Neuronal stem cell (in vitro differentiated cells): ENCODE data around the gene AIDA.
"Not testable (repeated sequence)": the region's sequence is repeated elsewhere in the genome, so short reads cannot be mapped to it uniquely, and the experiment has no call there.

Experiments used
- DNase-seq: peaks from one replicate; pipeline ENCODE4 v3.0.0-alpha.2; 2013; ENCODE audit warnings: low spot score
- H2AFZ ChIP-seq: one replicate; pipeline ENCODE4 v1.6.1; 2013; ENCODE audit warnings: mild to moderate bottlenecking, low read length, inconsistent platforms
- H2AK5ac ChIP-seq: 2 replicates; pipeline ENCODE4 v1.6.1; 2013; ENCODE audit warnings: low read depth, mild to moderate bottlenecking, inconsistent platforms, low read length, moderate library complexity, mixed read lengths
- H2BK120ac ChIP-seq: 2 replicates; pipeline ENCODE4 v1.6.1; 2013; ENCODE audit warnings: low read depth, mild to moderate bottlenecking, inconsistent platforms, low read length, moderate library complexity, mixed read lengths
- H2BK12ac ChIP-seq: one replicate; pipeline ENCODE4 v1.6.1; 2013; ENCODE audit warnings: low read length, inconsistent platforms
- H2BK15ac ChIP-seq: 2 replicates; pipeline ENCODE4 v1.6.1; 2013; ENCODE audit warnings: mild to moderate bottlenecking, low read length, inconsistent platforms, mixed read lengths
- H2BK5ac ChIP-seq: one replicate; pipeline ENCODE4 v1.6.1; 2013; ENCODE audit warnings: inconsistent platforms, mild to moderate bottlenecking, low read length, moderate library complexity
- H3K14ac ChIP-seq: one replicate; pipeline ENCODE4 v1.6.1; 2013; ENCODE audit warnings: low read length, inconsistent platforms
- H3K18ac ChIP-seq: 2 replicates; pipeline ENCODE4 v1.6.1; 2013; ENCODE audit warnings: low read length, inconsistent platforms
- H3K23ac ChIP-seq: 2 replicates; pipeline ENCODE4 v1.6.1; 2013; ENCODE audit warnings: low read depth, mild to moderate bottlenecking, mixed read lengths, low read length, inconsistent platforms; ENCODE audit not compliant: poor library complexity
- H3K27ac ChIP-seq: replicated peaks from 3 replicates; pipeline ENCODE4 v1.5.1; 2013; ENCODE audit warnings: low read length, inconsistent platforms
- H3K27me3 ChIP-seq, 3 experiments: 2 replicates each; pipeline ENCODE4 v1.6.1; 2013; ENCODE audit warnings: low read length in 3 of 3, mild to moderate bottlenecking in 2 of 3, inconsistent platforms in 1 of 3, low read depth in 1 of 3, mixed read lengths in 1 of 3, moderate library complexity in 1 of 3; ENCODE audit not compliant: control insufficient read depth in 3 of 3, insufficient read depth in 3 of 3
- H3K36me3 ChIP-seq, 2 donors: replicated peaks in 1 of 2; 2 replicates each; pipeline ENCODE4 v1.6.1; 2013; ENCODE audit warnings: low read length in 2 of 2; ENCODE audit not compliant: control insufficient read depth in 2 of 2, insufficient read depth in 2 of 2
- H3K4ac ChIP-seq: 2 replicates; pipeline ENCODE4 v1.6.1; 2013; ENCODE audit warnings: inconsistent platforms, mild to moderate bottlenecking, low read length, moderate library complexity
- H3K4me1 ChIP-seq, 2 donors: 1 replicate in 1 of 2; 2 replicates in 1 of 2; pipeline ENCODE4 v1.6.1; 2013; ENCODE audit warnings: low read length in 2 of 2, low read depth in 1 of 2; ENCODE audit not compliant: control insufficient read depth in 2 of 2, insufficient read depth in 1 of 2
- H3K4me2 ChIP-seq: one replicate; pipeline ENCODE4 v1.6.1; 2013; ENCODE audit warnings: mild to moderate bottlenecking, low read length, inconsistent platforms; ENCODE audit not compliant: insufficient read depth, poor library complexity, severe bottlenecking
- H3K4me3 ChIP-seq, 2 donors: 2 replicates each; pipeline ENCODE4 v1.5.1; 2013; ENCODE audit warnings: low read length in 2 of 2, mild to moderate bottlenecking in 2 of 2, inconsistent platforms in 1 of 2, moderate library complexity in 1 of 2
- H3K79me1 ChIP-seq: one replicate; pipeline ENCODE4 v1.6.1; 2013; ENCODE audit warnings: low read depth, mild to moderate bottlenecking, inconsistent platforms, low read length, moderate library complexity
- H3K9ac ChIP-seq: one replicate; pipeline ENCODE4 v1.6.1; 2013; ENCODE audit warnings: mild to moderate bottlenecking, low read depth, low read length, inconsistent platforms; ENCODE audit not compliant: poor library complexity
- H3K9me3 ChIP-seq, 2 donors: replicated peaks in 1 of 2; 2 replicates each; pipeline versions ENCODE3 to v1.6.1; 2013; ENCODE audit warnings: low read length in 2 of 2, mild to moderate bottlenecking in 2 of 2, inconsistent platforms in 1 of 2, low read depth in 1 of 2, mixed read lengths in 1 of 2, moderate library complexity in 1 of 2; ENCODE audit not compliant: control insufficient read depth in 2 of 2, insufficient read depth in 1 of 2
- H4K8ac ChIP-seq: one replicate; pipeline ENCODE4 v1.6.1; 2013; ENCODE audit warnings: low read depth, mild to moderate bottlenecking, inconsistent platforms, low read length, moderate library complexity
- H4K91ac ChIP-seq: one replicate; pipeline ENCODE4 v1.6.1; 2013; ENCODE audit warnings: low read length, low read depth, mild to moderate bottlenecking, inconsistent platforms; ENCODE audit not compliant: poor library complexity
- WGBS, 2 donors: extraction: QIAGEN DNeasy Blood & Tissue Kit; methylation state at CpG; one replicate each; pipeline ENCODE4 v1.1.7; 2013; ENCODE audit warnings: missing lambda C conversion rate in 2 of 2, mixed read lengths in 1 of 2; ENCODE audit not compliant: insufficient read length in 2 of 2, insufficient replicate concordance in 1 of 2; ENCODE audit errors: extremely low coverage in 2 of 2; 5-methylcytosine and 5-hydroxymethylcytosine counted together

The AIDA gene

DNA sequence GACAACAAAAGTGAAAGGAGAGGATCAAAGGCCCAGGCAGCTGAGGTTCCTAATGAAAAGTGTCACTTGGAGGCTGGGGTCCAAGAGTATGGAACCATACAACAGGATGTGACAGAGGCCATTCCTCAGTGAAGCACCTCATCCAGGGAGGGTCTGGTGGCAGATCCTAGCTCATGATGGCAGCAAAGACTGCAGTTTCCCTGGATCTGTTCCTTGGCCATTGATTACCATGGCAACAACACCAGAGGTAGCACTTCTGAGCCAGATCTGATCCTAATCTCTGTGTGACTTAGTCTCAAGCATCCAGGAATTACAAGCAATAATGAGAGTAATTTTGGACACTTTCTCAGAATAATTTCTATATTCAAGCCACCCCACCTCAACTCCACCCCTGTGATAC is 37.6 kb upstream of the AIDA start:
- peak; percentile 27 for DNase-seq
- H3K23ac ChIP-seq = no peak overlapping the region
- no peak overlapping the region for H3K4me3 ChIP-seq
- no peak overlapping the region for H3K4me2 ChIP-seq
- no peak overlapping the region for H4K8ac ChIP-seq
- no peak overlapping the region for H2AFZ ChIP-seq
- no peak overlapping the region for H2BK120ac ChIP-seq
- no peak overlapping the region for H3K14ac ChIP-seq
- H2AK5ac ChIP-seq = no peak overlapping the region
- H3K9me3 ChIP-seq = no peaks in the 10 kb centered on the region
- H2BK12ac ChIP-seq = no peak overlapping the region
- no peak overlapping the region for H2BK5ac ChIP-seq
- H3K27ac ChIP-seq = no peak overlapping the region
- no peaks in the 10 kb centered on the region for H3K36me3 ChIP-seq
- H3K4ac ChIP-seq = no peak overlapping the region
- peaks cover 0 to 2% of the 10 kb centered on the region in 2 donors for H3K4me1 ChIP-seq
- H3K27me3 ChIP-seq = peaks cover 0 to 15% (median 0%) of the 10 kb centered on the region in 3 experiments
- H3K18ac ChIP-seq = no peak overlapping the region
- H2BK15ac ChIP-seq = no peak overlapping the region
- no peak overlapping the region for H3K9ac ChIP-seq
- no peaks in the 10 kb centered on the region for H3K79me1 ChIP-seq
- no peak overlapping the region for H4K91ac ChIP-seq

DNA sequence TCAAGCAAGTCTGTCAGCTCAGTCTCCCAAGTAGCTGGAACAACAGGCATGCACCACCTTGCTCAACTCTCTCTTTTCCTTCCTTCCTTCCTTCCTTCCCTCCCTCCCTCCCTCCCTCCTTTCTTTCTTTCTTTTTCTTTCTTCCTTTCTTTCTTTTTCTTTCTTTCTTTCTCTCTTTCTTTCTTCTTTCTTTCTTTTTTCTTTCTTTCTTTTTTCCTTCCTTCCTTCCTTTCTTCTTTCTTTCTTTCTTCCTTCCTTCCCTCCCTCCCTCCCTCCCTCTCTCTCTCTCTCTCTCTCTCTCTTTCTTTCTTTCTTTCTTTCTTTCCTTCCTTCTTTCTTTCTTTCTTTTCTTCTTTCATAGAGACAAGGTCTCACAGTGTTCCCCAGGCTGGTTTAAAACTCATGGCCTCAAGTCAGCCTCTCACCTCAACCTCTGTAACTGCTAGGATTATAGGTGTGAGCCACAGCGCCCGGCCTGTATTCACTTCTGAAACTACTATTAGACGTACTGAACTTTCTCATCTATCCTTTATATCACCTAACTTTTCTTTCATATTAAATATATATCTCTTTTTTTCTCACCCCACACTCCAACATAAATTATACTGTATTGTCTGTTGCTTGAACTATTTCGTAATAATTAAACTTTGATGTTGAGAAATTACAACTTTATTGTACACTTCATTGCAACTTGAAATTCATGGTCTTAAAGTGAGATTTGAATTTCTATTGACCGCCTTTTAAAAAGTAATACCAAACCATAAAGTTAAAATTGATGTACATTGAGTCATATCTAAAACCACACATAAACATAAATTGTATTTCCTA is 29.6 kb upstream of the AIDA start:
- not testable (repeated sequence) for H3K23ac ChIP-seq, H3K4ac ChIP-seq, DNase-seq, H3K18ac ChIP-seq, H3K9ac ChIP-seq, H3K4me3 ChIP-seq, H2BK15ac ChIP-seq, H2AFZ ChIP-seq, H3K36me3 ChIP-seq, H4K91ac ChIP-seq, H3K27me3 ChIP-seq, H3K4me2 ChIP-seq, H2BK120ac ChIP-seq, H2BK5ac ChIP-seq, H3K9me3 ChIP-seq, H2BK12ac ChIP-seq, H3K27ac ChIP-seq, H3K14ac ChIP-seq, H4K8ac ChIP-seq, H2AK5ac ChIP-seq, H3K4me1 ChIP-seq, H3K79me1 ChIP-seq
- WGBS, 2 donors = 100% methylated on average over 1 of the region's 5 CpGs; no CpG with 5 or more reads in 1 of the 2 donors

GRCh38 chr1:222739929-222740328 is 27.6 kb upstream of the AIDA start:
- no peak overlapping the region for H3K4me2 ChIP-seq
- no peak overlapping the region for H3K14ac ChIP-seq
- H4K91ac ChIP-seq = no peak overlapping the region
- H3K4me3 ChIP-seq = no peak overlapping the region
- H3K9ac ChIP-seq = no peak overlapping the region
- no peak overlapping the region for H3K23ac ChIP-seq
- no peak overlapping the region for H2BK5ac ChIP-seq
- H3K79me1 ChIP-seq = no peaks in the 10 kb centered on the region
- H4K8ac ChIP-seq = no peak overlapping the region
- WGBS, 2 donors = no CpG with 5 or more reads among the region's 1 CpG
- no peak overlapping the region for H2AK5ac ChIP-seq
- H3K36me3 ChIP-seq = peaks cover 0 to 7% of the 10 kb centered on the region in 2 donors
- H2BK120ac ChIP-seq = no peak overlapping the region
- H3K9me3 ChIP-seq = no peaks in the 10 kb centered on the region
- no peaks in the 10 kb centered on the region for H3K27me3 ChIP-seq
- DNase-seq = no peak
- no peak overlapping the region for H3K18ac ChIP-seq
- H3K27ac ChIP-seq = no peak overlapping the region
- no peak overlapping the region for H2BK12ac ChIP-seq
- no peak overlapping the region for H2AFZ ChIP-seq
- H3K4me1 ChIP-seq = peaks cover 8 to 10% of the 10 kb centered on the region in 2 donors
- no peak overlapping the region for H2BK15ac ChIP-seq
- H3K4ac ChIP-seq = no peak overlapping the region

DNA sequence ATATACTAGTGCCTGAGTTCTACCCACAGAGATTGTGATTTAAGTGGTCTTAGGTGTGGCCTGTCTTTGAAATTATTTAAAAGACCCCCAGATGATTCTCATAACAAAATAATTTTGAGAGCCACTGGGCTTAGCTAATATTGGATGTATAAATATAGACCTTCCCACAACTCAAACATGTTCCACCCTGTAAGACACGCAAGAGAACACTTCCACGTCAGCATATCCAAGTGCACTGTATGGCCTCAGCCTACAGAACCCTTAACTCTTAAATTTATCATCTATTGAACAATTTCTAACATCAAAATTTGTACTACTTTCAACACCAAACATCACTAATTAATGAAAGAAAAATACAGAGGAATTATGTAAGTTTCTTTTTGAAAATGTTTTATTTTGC is 27.2 kb upstream of the AIDA start:
- DNase-seq = no peak
- WGBS, 2 donors = no CpG with 5 or more reads among the region's 2 CpGs
- Histone ChIP-seq H3K36me3 (peaks cover 0 to 12% of the 10 kb centered on the region in 2 donors), H2AFZ (no peak overlapping the region), H2BK5ac (no peak overlapping the region), H3K18ac (no peak overlapping the region), H3K23ac (no peak overlapping the region), H3K4me3 (no peak overlapping the region), H3K27me3 (no peaks in the 10 kb centered on the region), H3K27ac (no peak overlapping the region), H2BK15ac (no peak overlapping the region), H3K9me3 (no peaks in the 10 kb centered on the region), H3K4ac (no peak overlapping the region), H3K9ac (no peak overlapping the region), H2AK5ac (no peak overlapping the region), H3K14ac (no peak overlapping the region), H2BK120ac (no peak overlapping the region), H3K4me1 (peaks cover 8 to 10% of the 10 kb centered on the region in 2 donors), H3K79me1 (no peaks in the 10 kb centered on the region), H2BK12ac (no peak overlapping the region), H4K8ac (no peak overlapping the region), H4K91ac (no peak overlapping the region), H3K4me2 (no peak overlapping the region)
